ENCODE data around the gene PGP. TPM values are rescaled to one million over a fixed set of nuclear protein-coding genes. Genes with fewer than 3 reads are reported as not detected.

PGP gene
- total RNA-seq, 2 donors from 2014 or later: 31.0 to 32.0 TPM

DNA sequence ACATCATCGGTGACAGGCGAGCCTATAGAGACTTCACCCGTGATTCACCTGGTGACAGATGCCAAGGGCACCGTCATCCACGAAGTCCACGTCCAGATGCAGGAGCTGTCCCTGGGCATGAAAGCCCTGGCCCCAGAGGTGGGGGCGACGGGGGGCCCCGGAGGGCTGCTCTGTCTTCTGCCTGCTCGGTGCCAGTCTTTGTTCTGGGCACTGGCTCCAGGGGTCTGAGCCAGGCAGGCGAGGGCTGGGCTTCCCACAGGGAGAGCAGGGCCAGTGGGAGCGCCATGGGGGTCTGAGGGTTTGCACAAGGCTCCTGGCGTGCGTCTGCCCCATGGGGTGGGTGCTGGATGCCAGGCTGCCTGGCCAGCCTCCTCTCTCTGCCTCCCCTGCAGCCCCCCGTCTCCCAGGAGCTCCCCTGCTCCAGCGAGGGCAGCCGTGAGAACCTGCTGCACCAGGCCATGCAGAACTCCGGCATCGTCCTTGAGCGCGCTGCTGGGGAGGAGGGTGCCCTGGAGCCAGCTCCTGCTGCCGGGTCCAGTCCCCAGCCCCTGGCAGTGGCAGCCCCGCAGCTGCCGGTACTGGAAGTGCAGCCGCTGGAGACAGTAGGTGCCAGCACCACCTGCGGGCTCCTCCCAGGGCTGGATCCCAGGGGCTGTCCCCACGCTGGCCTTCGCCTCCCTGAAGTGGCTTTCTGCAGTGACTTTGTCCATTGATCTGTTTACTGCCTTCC is 18.6 kb upstream of the PGP start:
- H3K36me3 ChIP-seq (ENCODE audit: control insufficient read depth, insufficient read depth, low read length): peaks cover 20% of the 10 kb centered on the region
- no peak overlapping the region for H3K4me3 ChIP-seq (ENCODE audit: low read length)
- Mint-ChIP-seq H3K27ac (no peak overlapping the region), H3K4me3 (no peak overlapping the region), H3K9me3 (no peaks in the 10 kb centered on the region), H3K36me3 (ENCODE audit: low read depth) (peaks cover 15% of the 10 kb centered on the region), H3K27me3 (ENCODE audit: insufficient read depth) (peaks cover 21% of the 10 kb centered on the region), H3K4me1 (no peaks in the 10 kb centered on the region)
- WGBS, 2 experiments (ENCODE audit: insufficient coverage in 1 of 2, insufficient read length in 1 of 2): 96 to 97% methylated on average over 22 to 28 of the region's 28 CpGs
- DNase-seq: no peak
- no peaks in the 10 kb centered on the region for H3K9me3 ChIP-seq (ENCODE audit: control insufficient read depth, low read length)
- TF ChIP-seq, protein P1, sequence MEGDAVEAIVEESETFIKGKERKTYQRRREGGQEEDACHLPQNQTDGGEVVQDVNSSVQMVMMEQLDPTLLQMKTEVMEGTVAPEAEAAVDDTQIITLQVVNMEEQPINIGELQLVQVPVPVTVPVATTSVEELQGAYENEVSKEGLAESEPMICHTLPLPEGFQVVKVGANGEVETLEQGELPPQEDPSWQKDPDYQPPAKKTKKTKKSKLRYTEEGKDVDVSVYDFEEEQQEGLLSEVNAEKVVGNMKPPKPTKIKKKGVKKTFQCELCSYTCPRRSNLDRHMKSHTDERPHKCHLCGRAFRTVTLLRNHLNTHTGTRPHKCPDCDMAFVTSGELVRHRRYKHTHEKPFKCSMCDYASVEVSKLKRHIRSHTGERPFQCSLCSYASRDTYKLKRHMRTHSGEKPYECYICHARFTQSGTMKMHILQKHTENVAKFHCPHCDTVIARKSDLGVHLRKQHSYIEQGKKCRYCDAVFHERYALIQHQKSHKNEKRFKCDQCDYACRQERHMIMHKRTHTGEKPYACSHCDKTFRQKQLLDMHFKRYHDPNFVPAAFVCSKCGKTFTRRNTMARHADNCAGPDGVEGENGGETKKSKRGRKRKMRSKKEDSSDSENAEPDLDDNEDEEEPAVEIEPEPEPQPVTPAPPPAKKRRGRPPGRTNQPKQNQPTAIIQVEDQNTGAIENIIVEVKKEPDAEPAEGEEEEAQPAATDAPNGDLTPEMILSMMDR (conservative IDR thresholded peaks at IDR 0.05): no peak
- H3K27me3 ChIP-seq (ENCODE audit: control insufficient read depth, insufficient read depth, low read length, poor library complexity, severe bottlenecking): peaks cover 23% of the 10 kb centered on the region
- H3K27ac ChIP-seq (ENCODE audit: low read depth, low read length): no peak overlapping the region
- no peak overlapping the region for H3K9ac ChIP-seq (ENCODE audit: extremely low read depth, low read length, poor library complexity, severe bottlenecking)
- H3K4me1 ChIP-seq (ENCODE audit: control insufficient read depth, insufficient read depth, low read length): no peaks in the 10 kb centered on the region

DNA sequence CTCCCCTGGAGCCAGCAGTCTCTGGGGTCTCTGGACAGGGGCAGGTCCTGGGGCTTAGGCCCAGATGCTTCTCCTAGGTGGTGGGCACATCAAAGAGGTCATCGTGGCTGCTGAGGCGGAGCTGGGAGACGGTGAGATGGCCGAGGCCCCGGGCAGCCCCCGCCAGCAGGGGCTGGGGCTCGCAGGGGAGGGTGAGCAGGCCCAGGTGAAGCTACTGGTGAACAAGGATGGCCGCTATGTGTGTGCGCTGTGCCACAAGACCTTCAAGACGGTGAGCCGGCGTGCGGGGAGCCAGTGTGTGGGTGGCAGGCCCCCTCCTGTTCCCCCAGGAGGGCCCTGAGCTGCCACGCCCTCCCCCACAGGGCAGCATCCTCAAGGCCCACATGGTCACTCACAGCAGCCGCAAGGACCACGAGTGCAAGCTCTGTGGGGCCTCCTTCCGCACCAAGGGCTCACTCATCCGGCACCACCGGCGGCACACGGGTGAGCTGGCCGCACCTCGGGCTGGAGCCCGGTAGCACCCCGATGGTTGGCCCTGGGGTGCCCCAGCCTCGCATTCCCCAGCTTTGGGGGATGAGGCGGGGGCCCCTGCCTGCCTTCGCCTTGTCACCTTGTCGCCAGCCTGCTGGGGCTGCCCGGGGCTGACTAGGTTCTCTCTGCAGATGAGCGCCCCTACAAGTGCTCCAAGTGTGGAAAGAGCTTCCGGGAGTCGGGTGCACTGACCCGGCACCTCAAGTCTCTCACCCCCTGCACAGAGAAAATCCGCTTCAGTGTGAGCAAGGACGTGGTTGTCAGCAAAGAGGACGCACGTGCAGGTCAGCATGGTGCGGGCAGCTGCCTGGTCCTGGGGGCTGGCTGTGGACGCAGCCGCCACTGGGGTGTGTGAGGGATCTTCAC is 17.7 kb upstream of the PGP start:
- Histone ChIP-seq H3K4me3 (ENCODE audit: low read length) (no peak overlapping the region), H3K4me1 (ENCODE audit: control insufficient read depth, insufficient read depth, low read length) (no peaks in the 10 kb centered on the region), H3K36me3 (ENCODE audit: control insufficient read depth, insufficient read depth, low read length) (peaks cover 20% of the 10 kb centered on the region), H3K27ac (ENCODE audit: low read depth, low read length) (no peak overlapping the region), H3K9ac (ENCODE audit: extremely low read depth, low read length, poor library complexity, severe bottlenecking) (no peak overlapping the region), H3K27me3 (ENCODE audit: control insufficient read depth, insufficient read depth, low read length, poor library complexity, severe bottlenecking) (peaks cover 14% of the 10 kb centered on the region), H3K9me3 (ENCODE audit: control insufficient read depth, low read length) (no peaks in the 10 kb centered on the region)
- H3K4me1 Mint-ChIP-seq: no peaks in the 10 kb centered on the region
- peaks cover 18% of the 10 kb centered on the region for H3K36me3 Mint-ChIP-seq (ENCODE audit: low read depth)
- DNase-seq: no peak
- TF ChIP-seq, protein P1 (conservative IDR thresholded peaks at IDR 0.05): no peak
- peaks cover 15% of the 10 kb centered on the region for H3K27me3 Mint-ChIP-seq (ENCODE audit: insufficient read depth)
- no peaks in the 10 kb centered on the region for H3K9me3 Mint-ChIP-seq
- no peak overlapping the region for H3K27ac Mint-ChIP-seq
- WGBS, 2 experiments (ENCODE audit: insufficient coverage in 1 of 2, insufficient read length in 1 of 2): 93 to 94% methylated on average over 29 to 41 of the region's 41 CpGs
- no peak overlapping the region for H3K4me3 Mint-ChIP-seq

DNA sequence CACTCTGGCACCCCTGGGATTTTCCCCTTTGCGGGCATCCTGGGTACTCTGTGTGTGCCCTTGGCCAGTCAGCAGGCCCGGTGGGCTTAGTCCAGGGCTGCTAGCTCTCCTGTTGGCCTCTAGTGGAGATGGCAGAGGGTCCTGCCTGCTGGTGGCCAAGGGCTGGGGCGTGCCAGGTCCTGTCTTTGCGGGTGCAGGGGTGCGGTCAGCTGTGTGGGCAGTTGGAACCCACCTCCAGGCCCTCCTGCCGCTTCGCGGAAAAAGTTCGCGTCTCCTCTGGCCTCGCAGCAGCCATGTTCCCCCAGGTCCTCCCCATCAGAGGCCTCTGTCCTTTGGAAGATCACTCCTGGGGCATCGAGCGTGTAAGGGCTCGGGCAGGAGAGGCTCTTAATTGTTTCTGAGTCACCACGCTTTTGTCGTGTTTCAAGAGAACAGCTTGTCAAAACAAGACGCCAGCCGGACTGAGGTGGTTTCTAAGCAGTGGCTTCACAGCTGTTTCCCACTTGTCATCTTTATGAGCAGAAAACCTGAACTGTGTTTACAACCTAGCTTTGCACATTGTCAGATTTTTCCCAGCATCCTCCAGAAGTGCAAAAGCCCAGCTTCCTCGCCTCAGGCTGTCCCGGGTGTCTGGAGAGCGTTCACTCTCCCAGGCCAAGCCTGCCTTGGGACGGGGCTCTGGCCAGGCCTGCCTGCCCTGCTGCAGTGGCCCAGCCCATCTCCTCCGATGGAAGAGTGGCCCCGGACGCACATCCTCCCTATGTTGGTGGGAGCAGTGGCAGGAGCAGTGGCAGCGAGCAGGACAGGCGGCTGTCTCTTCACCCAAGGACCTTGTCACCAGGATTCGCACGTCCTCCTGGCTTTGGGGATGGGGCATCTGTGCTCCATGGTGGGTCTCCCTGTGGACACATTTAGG is 16.6 kb upstream of the PGP start:
- 94 to 98% methylated on average over 24 to 29 of the region's 29 CpGs for WGBS, 2 experiments (ENCODE audit: insufficient coverage in 1 of 2, insufficient read length in 1 of 2)
- no peak overlapping the region for H3K27ac Mint-ChIP-seq

More for the DNA sequence above, 16.6 kb upstream of the PGP start:
- Mint-ChIP-seq H3K36me3 (ENCODE audit: low read depth) (peaks cover 18% of the 10 kb centered on the region), H3K27me3 (ENCODE audit: insufficient read depth) (peaks cover 7% of the 10 kb centered on the region), H3K4me1 (no peaks in the 10 kb centered on the region), H3K9me3 (no peaks in the 10 kb centered on the region), H3K4me3 (no peak overlapping the region)
- Histone ChIP-seq H3K27me3 (ENCODE audit: control insufficient read depth, insufficient read depth, low read length, poor library complexity, severe bottlenecking) (peaks cover 4% of the 10 kb centered on the region), H3K9me3 (ENCODE audit: control insufficient read depth, low read length) (no peaks in the 10 kb centered on the region), H3K36me3 (ENCODE audit: control insufficient read depth, insufficient read depth, low read length) (peaks cover 30% of the 10 kb centered on the region), H3K9ac (ENCODE audit: extremely low read depth, low read length, poor library complexity, severe bottlenecking) (no peak overlapping the region), H3K4me3 (ENCODE audit: low read length) (no peak overlapping the region), H3K27ac (ENCODE audit: low read depth, low read length) (no peak overlapping the region), H3K4me1 (ENCODE audit: control insufficient read depth, insufficient read depth, low read length) (no peaks in the 10 kb centered on the region)
- DNase-seq: no peak
- TF ChIP-seq, protein P1 (conservative IDR thresholded peaks at IDR 0.05): no peak
